ENCODE results near the gene OGFR.
"Not testable (repeated sequence)": the region's sequence is repeated elsewhere in the genome, so short reads cannot be mapped to it uniquely, and the experiment has no call there.

Gene OGFR

GRCh38 chr20:62838128-62838891 is 33.7 kb downstream of the OGFR start:
- no peak for DNase-seq (ENCODE audit: low spot score)

GRCh38 chr20:62839261-62839660 is 34.6 kb downstream of the OGFR start:
- no peak for DNase-seq (ENCODE audit: low spot score)

- no peak for DNase-seq (ENCODE audit: low spot score)
Observed at GRCh38 chr20:62839816-62840215, 35.2 kb downstream of the OGFR start.

GRCh38 chr20:62840244-62841197 is 35.9 kb downstream of the OGFR start:
- no peak for DNase-seq (ENCODE audit: low spot score)

- no peak for DNase-seq (ENCODE audit: low spot score)
Observed at GRCh38 chr20:62841705-62842212, 37.1 kb downstream of the OGFR start.

GRCh38 chr20:62843656-62844055 is 39.0 kb downstream of the OGFR start:
- no peak for DNase-seq (ENCODE audit: low spot score)

GRCh38 chr20:62844182-62844581 is 39.5 kb downstream of the OGFR start:
- no peak for DNase-seq (ENCODE audit: low spot score)

GRCh38 chr20:62845416-62846160 is 41.0 kb downstream of the OGFR start:
- DNase-seq (ENCODE audit: low spot score), result no peak

GRCh38 chr20:62846166-62846890 is 41.7 kb downstream of the OGFR start:
- DNase-seq (ENCODE audit: low spot score), result no peak

GRCh38 chr20:62848917-62849316 is 44.3 kb downstream of the OGFR start:
- DNase-seq (ENCODE audit: low spot score), result not testable (repeated sequence)

- DNase-seq (ENCODE audit: low spot score), result no peak
Observed at GRCh38 chr20:62849431-62849830, 44.8 kb downstream of the OGFR start.

- DNase-seq (ENCODE audit: low spot score), result no peak
Observed at GRCh38 chr20:62850333-62850974, 45.8 kb downstream of the OGFR start.

- no peak for DNase-seq (ENCODE audit: low spot score)
Observed at GRCh38 chr20:62852196-62852595, 47.6 kb downstream of the OGFR start.

- no peak for DNase-seq (ENCODE audit: low spot score)
Observed at GRCh38 chr20:62852841-62853240, 48.2 kb downstream of the OGFR start.

- DNase-seq (ENCODE audit: low spot score), result not testable (repeated sequence)
Observed at GRCh38 chr20:62853304-62853703, 48.7 kb downstream of the OGFR start.

- DNase-seq (ENCODE audit: low spot score), result no peak
Observed at GRCh38 chr20:62854121-62854520, 49.5 kb downstream of the OGFR start.

- no peak for DNase-seq (ENCODE audit: low spot score)
Observed at GRCh38 chr20:62855120-62855519, 50.5 kb downstream of the OGFR start.

- DNase-seq (ENCODE audit: low spot score), result no peak
Observed at GRCh38 chr20:62856931-62857619, 52.4 kb downstream of the OGFR start.

- DNase-seq (ENCODE audit: low spot score), result no peak
Observed at GRCh38 chr20:62858058-62858830, 53.6 kb downstream of the OGFR start.

- DNase-seq (ENCODE audit: low spot score), result no peak
Observed at GRCh38 chr20:62859721-62860120, 55.1 kb downstream of the OGFR start.
